NCI-H2081 treated with DMSO at 0.1 percent for 48 hours (cell line): ENCODE results near the gene GBX2.

Source experiments
- DNase-seq: peaks from one replicate; lab custom pipeline; 2025; lab: John Stamatoyannopoulos, UW

Gene GBX2

GRCh38 chr2:236168110-236169080, at the start of gene GBX2:
Gene GBX2 (minus strand): TSS chr2:236168386. CDS start chr2:236167971, 415 bp downstream.
- DNase-seq = no peak

GRCh38 chr2:236217926-236218325, 49.7 kb upstream of the GBX2 start:
- no peak for DNase-seq

- DNase-seq = no peak
Observed at GRCh38 chr2:236216711-236217110, 48.5 kb upstream of the GBX2 start.

GRCh38 chr2:236215761-236216333, 47.7 kb upstream of the GBX2 start:
- DNase-seq = no peak

GRCh38 chr2:236215196-236215595, 47.0 kb upstream of the GBX2 start:
- DNase-seq = no peak

- DNase-seq = no peak
Observed at GRCh38 chr2:236214376-236214995, 46.3 kb upstream of the GBX2 start.

GRCh38 chr2:236211296-236211695, 43.1 kb upstream of the GBX2 start:
- DNase-seq = no peak

GRCh38 chr2:236210536-236210935, 42.4 kb upstream of the GBX2 start:
- DNase-seq = no peak

- DNase-seq = no peak
Observed at GRCh38 chr2:236209996-236210395, 41.8 kb upstream of the GBX2 start.

GRCh38 chr2:236209535-236209934, 41.3 kb upstream of the GBX2 start:
- DNase-seq = no peak

GRCh38 chr2:236208019-236208926, 40.1 kb upstream of the GBX2 start:
- no peak for DNase-seq

- DNase-seq = no peak
Observed at GRCh38 chr2:236207472-236207871, 39.3 kb upstream of the GBX2 start.

GRCh38 chr2:236205867-236206645, 37.9 kb upstream of the GBX2 start:
- no peak for DNase-seq

GRCh38 chr2:236204953-236205352, 36.8 kb upstream of the GBX2 start:
- no peak for DNase-seq

GRCh38 chr2:236200378-236200777, 32.2 kb upstream of the GBX2 start:
- no peak for DNase-seq

GRCh38 chr2:236196366-236196765, 28.2 kb upstream of the GBX2 start:
- no peak for DNase-seq

GRCh38 chr2:236195726-236196125, 27.5 kb upstream of the GBX2 start:
- no peak for DNase-seq

GRCh38 chr2:236194786-236195185, 26.6 kb upstream of the GBX2 start:
- no peak for DNase-seq

GRCh38 chr2:236193026-236193425, 24.8 kb upstream of the GBX2 start:
- DNase-seq = no peak

- no peak for DNase-seq
Observed at GRCh38 chr2:236190674-236191073, 22.5 kb upstream of the GBX2 start.

GRCh38 chr2:236184701-236185100, 16.5 kb upstream of the GBX2 start:
- no peak for DNase-seq
